MM.1S (cell line): ENCODE results near the gene SLC9A2.

Source experiments
- DNase-seq: peaks from one replicate; pipeline ENCODE4 v3.0.0-alpha.2; 2015
- H2AFZ ChIP-seq: fragments of 300-600 bp; sonication (generic); 2 replicates; pipeline ENCODE4 v1.6.0; 2016; ENCODE audit warnings: antibody characterized with exemption, low read length
- H3F3A ChIP-seq: fragments of 300-600 bp; sonication (generic); 2 replicates; pipeline ENCODE4 v1.6.1; 2016; ENCODE audit warnings: mild to moderate bottlenecking, antibody characterized with exemption, low read length, moderate library complexity, mixed read lengths; ENCODE audit not compliant: insufficient read depth
- H3K27ac ChIP-seq: fragments of 300-600 bp; sonication (generic); 2 replicates; pipeline ENCODE4 v1.5.1; 2016; ENCODE audit warnings: mild to moderate bottlenecking, low read length
- H3K27me3 ChIP-seq: fragments of 300-600 bp; sonication (generic); replicated peaks from 2 replicates; pipeline ENCODE4 v1.6.0; 2016; ENCODE audit warnings: low read length; ENCODE audit not compliant: insufficient read depth
- H3K36me3 ChIP-seq: fragments of 300-600 bp; sonication (generic); replicated peaks from 2 replicates; pipeline ENCODE4 v1.6.1; 2016; ENCODE audit warnings: mild to moderate bottlenecking, low read length, mixed read lengths; ENCODE audit not compliant: insufficient read depth
- H3K4me1 ChIP-seq: fragments of 300-600 bp; sonication (generic); 2 replicates; pipeline ENCODE4 v1.6.1; 2016; ENCODE audit warnings: low read length, mixed read lengths
- H3K4me2 ChIP-seq: fragments of 300-600 bp; sonication (generic); 2 replicates; pipeline ENCODE4 v1.6.0; 2016; ENCODE audit warnings: low read depth, low read length
- H3K4me3 ChIP-seq: fragments of 300-600 bp; sonication (generic); 2 replicates; pipeline ENCODE4 v1.5.1; 2016; ENCODE audit warnings: low read length, mixed read lengths
- H3K79me2 ChIP-seq: fragments of 300-600 bp; sonication (generic); 2 replicates; pipeline ENCODE4 v1.6.1; 2016; ENCODE audit warnings: mixed run types, low read length, mixed read lengths
- H3K9ac ChIP-seq: fragments of 300-600 bp; sonication (generic); 2 replicates; pipeline ENCODE4 v1.6.1; 2016; ENCODE audit warnings: low read length, mixed read lengths
- H3K9me2 ChIP-seq: fragments of 300-600 bp; sonication (generic); replicated peaks from 2 replicates; pipeline ENCODE4 v1.6.1; 2016; ENCODE audit warnings: mild to moderate bottlenecking, low read length, mixed read lengths; ENCODE audit not compliant: insufficient read depth
- H3K9me3 ChIP-seq: fragments of 300-600 bp; sonication (generic); replicated peaks from 2 replicates; pipeline ENCODE4 v1.6.1; 2016; ENCODE audit warnings: mild to moderate bottlenecking, low read length, mixed read lengths; ENCODE audit not compliant: insufficient read depth
- H4K20me1 ChIP-seq: fragments of 300-600 bp; sonication (generic); 2 replicates; pipeline ENCODE4 v1.6.1; 2016; ENCODE audit warnings: mild to moderate bottlenecking, low read length, moderate library complexity, mixed read lengths; ENCODE audit not compliant: insufficient read depth
- EZH2 ChIP-seq: fragments of 300-600 bp; sonication (generic); optimal IDR thresholded peaks from 2 replicates; pipeline ENCODE3; 2017; ENCODE audit warnings: low read depth, mild to moderate bottlenecking, antibody characterized with exemption, low read length, mixed read lengths
- EZH2phosphoT487 ChIP-seq: fragments of 300-600 bp; sonication (generic); IDR thresholded peaks from 2 replicates; pipeline ENCODE4 v1.6.1; 2018; ENCODE audit warnings: antibody characterized with exemption, low read length
- TF ChIP-seq, protein P1 (sequence below): fragments of 300-600 bp; sonication (generic); IDR thresholded peaks from 2 replicates; pipeline ENCODE4 v1.5.1; 2016; ENCODE audit warnings: antibody characterized with exemption, low read length, mixed read lengths

The SLC9A2 gene

DNA sequence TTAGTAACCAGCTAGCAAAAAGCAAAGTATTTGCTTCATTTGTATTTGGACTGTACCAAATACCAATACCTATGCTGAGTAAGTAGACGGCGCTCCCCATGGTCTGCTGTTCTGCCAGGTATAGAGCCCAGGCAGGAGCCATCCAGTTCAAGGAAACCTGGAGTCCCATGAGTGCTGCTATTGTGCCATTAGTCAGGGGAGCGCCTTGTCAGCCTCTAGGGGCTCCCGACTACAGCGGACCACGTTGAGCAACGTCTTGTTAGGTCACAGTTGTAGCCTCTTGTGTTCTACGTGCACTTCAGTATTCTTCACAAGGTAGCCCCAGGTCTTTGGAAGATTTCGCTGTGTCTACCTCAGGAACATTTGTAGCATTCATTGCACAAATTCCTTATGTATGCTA, 21.6 kb upstream of the SLC9A2 start:
- Histone ChIP-seq H3F3A (no peaks in the 10 kb centered on the region), H2AFZ (no peak overlapping the region), H3K9me3 (no peaks in the 10 kb centered on the region), H3K27ac (no peak overlapping the region), H3K36me3 (no peaks in the 10 kb centered on the region), H3K4me2 (no peak overlapping the region), H4K20me1 (no peaks in the 10 kb centered on the region), H3K27me3 (no peaks in the 10 kb centered on the region), H3K9me2 (no peaks in the 10 kb centered on the region), H3K9ac (no peak overlapping the region), H3K4me3 (no peak overlapping the region), H3K4me1 (no peaks in the 10 kb centered on the region), H3K79me2 (no peaks in the 10 kb centered on the region)
- no peak for TF ChIP-seq EZH2phosphoT487
- DNase-seq = no peak

DNA sequence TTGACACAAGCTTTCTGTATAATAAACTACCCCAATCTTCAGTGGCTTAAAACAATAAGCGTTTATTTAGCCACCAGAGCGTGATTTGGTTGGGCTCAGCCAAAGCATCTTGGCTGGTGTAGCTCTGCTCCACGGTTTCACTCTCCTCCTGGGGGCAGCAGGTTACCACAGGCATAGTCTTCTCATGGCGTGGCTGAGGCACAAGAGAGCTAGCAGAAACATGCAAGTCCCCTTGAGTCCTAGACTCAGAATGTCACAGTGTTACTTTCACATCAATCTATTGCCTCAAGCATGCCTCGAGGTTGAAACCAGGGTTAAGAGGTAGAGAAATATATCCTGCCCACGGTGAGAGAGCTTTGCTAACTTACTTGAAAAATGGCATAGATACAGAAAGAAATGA, 19.9 kb upstream of the SLC9A2 start:
- no peaks in the 10 kb centered on the region for H3K36me3 ChIP-seq
- no peak overlapping the region for H3K27ac ChIP-seq
- no peak overlapping the region for H3K4me2 ChIP-seq
- H3K4me1 ChIP-seq = no peaks in the 10 kb centered on the region
- H3K79me2 ChIP-seq = no peaks in the 10 kb centered on the region
- H2AFZ ChIP-seq = no peak overlapping the region
- H3K9me3 ChIP-seq = no peaks in the 10 kb centered on the region
- no peak overlapping the region for H3K4me3 ChIP-seq
- no peaks in the 10 kb centered on the region for H4K20me1 ChIP-seq
- TF ChIP-seq, protein P1, sequence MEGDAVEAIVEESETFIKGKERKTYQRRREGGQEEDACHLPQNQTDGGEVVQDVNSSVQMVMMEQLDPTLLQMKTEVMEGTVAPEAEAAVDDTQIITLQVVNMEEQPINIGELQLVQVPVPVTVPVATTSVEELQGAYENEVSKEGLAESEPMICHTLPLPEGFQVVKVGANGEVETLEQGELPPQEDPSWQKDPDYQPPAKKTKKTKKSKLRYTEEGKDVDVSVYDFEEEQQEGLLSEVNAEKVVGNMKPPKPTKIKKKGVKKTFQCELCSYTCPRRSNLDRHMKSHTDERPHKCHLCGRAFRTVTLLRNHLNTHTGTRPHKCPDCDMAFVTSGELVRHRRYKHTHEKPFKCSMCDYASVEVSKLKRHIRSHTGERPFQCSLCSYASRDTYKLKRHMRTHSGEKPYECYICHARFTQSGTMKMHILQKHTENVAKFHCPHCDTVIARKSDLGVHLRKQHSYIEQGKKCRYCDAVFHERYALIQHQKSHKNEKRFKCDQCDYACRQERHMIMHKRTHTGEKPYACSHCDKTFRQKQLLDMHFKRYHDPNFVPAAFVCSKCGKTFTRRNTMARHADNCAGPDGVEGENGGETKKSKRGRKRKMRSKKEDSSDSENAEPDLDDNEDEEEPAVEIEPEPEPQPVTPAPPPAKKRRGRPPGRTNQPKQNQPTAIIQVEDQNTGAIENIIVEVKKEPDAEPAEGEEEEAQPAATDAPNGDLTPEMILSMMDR = no peak
- TF ChIP-seq EZH2 (no peak), EZH2phosphoT487 (no peak)
- no peaks in the 10 kb centered on the region for H3F3A ChIP-seq
- DNase-seq = no peak
- no peaks in the 10 kb centered on the region for H3K27me3 ChIP-seq
- H3K9ac ChIP-seq = no peak overlapping the region
- no peaks in the 10 kb centered on the region for H3K9me2 ChIP-seq

DNA sequence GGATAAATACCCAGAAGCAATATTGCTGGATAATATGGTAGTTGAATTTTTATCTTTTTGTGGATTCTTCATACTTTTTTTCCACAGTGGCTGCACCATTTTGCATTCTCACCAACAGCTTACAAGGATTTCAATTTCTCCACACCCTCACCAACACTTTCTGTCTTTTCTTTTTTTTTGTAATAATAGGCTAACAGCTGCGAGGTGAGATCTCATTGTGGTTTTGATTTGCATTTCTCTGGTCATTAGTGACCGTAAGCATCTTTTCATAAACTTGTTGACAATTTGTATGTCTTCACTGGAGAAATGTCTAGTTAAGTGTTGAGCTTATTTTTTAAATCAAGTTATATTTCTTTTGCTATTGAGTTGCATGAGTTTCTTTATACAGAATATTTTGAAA, 17.6 kb upstream of the SLC9A2 start:
- Histone ChIP-seq H3K27me3 (no peaks in the 10 kb centered on the region), H3K79me2 (no peaks in the 10 kb centered on the region), H3K36me3 (no peaks in the 10 kb centered on the region), H3K27ac (no peak overlapping the region), H3F3A (no peaks in the 10 kb centered on the region), H3K4me2 (no peak overlapping the region), H4K20me1 (no peaks in the 10 kb centered on the region), H3K9me2 (no peaks in the 10 kb centered on the region), H3K4me1 (no peaks in the 10 kb centered on the region), H3K4me3 (no peak overlapping the region), H3K9me3 (no peaks in the 10 kb centered on the region), H3K9ac (no peak overlapping the region), H2AFZ (no peak overlapping the region)
- peak; percentile 26 for DNase-seq
- TF ChIP-seq, protein P1 = no peak
- TF ChIP-seq EZH2phosphoT487 (no peak), EZH2 (no peak)

DNA sequence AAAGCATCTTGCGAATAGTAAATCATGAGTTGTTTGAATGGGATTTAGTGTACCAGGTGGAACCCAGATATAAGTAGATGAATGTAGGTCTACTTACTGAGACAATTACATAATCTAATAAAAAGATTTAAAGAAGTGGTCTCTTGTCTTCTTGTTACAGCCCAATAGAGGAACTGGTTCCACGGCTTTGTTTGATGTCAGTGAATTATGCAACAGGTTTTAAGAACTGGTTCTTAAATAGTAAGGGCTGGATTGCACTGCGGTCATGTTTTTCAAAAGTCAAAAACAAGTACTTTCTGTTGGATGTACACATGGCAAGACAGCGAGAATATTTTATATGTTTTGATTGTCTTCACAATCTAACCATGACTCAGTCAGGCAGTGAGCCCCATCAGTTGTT, 15.4 kb upstream of the SLC9A2 start:
- Histone ChIP-seq H3K9me2 (no peaks in the 10 kb centered on the region), H2AFZ (no peak overlapping the region), H4K20me1 (no peaks in the 10 kb centered on the region), H3K9ac (no peak overlapping the region), H3K79me2 (no peaks in the 10 kb centered on the region), H3K27me3 (no peaks in the 10 kb centered on the region), H3K36me3 (no peaks in the 10 kb centered on the region), H3K4me2 (no peak overlapping the region), H3K4me3 (no peak overlapping the region), H3K27ac (no peak overlapping the region), H3F3A (no peaks in the 10 kb centered on the region), H3K9me3 (no peaks in the 10 kb centered on the region), H3K4me1 (no peaks in the 10 kb centered on the region)
- no peak for DNase-seq
- TF ChIP-seq, protein P1 = no peak
- TF ChIP-seq EZH2phosphoT487 (no peak), EZH2 (no peak)
